H1 (cell line): ENCODE data around the gene ZMIZ1. TPM values are rescaled to one million over a fixed set of nuclear protein-coding genes. Genes with fewer than 3 reads are reported as not detected.

Experiments used
- CTCF ChIA-PET: fragments of 300-600 bp; sonication (Branson Sonifier 250); formaldehyde crosslinking; loops from one replicate; lab custom pipeline; 2021; ENCODE audit not compliant: partially characterized antibody; lab: Charles Lee
- POLR2A ChIA-PET: fragments of 300-600 bp; sonication (Branson Sonifier 250); formaldehyde crosslinking; loops from one replicate; lab custom pipeline; 2021; ENCODE audit warnings: inconsistent platforms; ENCODE audit not compliant: partially characterized antibody; lab: Charles Lee
- DNase-seq, 2 experiments: peaks; one replicate each; pipeline versions ENCODE4 v3.0.0 to v3.0.0-alpha.2; 2010 to 2022; ENCODE audit warnings: low spot score in 2 of 2, low read depth in 1 of 2, mixed read lengths in 1 of 2
- FAIRE-seq: peaks from 2 replicates; lab custom pipeline; 2011; peaks lifted over from hg19 to GRCh38; lab: Jason Lieb, UNC
- H2AFZ ChIP-seq: 2 replicates; pipeline ENCODE4 v1.8.1; 2012; ENCODE audit warnings: low read length, inconsistent platforms
- H2AK5ac ChIP-seq: 2 replicates; pipeline ENCODE4 v1.6.1; 2013; ENCODE audit warnings: low read depth, low read length
- H2BK120ac ChIP-seq: replicated peaks from 2 replicates; pipeline ENCODE3; 2013; ENCODE audit warnings: low read depth, low read length, inconsistent platforms
- H2BK12ac ChIP-seq: 2 replicates; pipeline ENCODE4 v1.6.1; 2013; ENCODE audit warnings: low read depth, low read length
- H2BK15ac ChIP-seq: 2 replicates; pipeline ENCODE4 v1.6.1; 2013; ENCODE audit warnings: low read length
- H2BK20ac ChIP-seq: 2 replicates; pipeline ENCODE4 v1.6.1; 2013; ENCODE audit warnings: low read length
- H2BK5ac ChIP-seq: 2 replicates; pipeline ENCODE4 v1.6.1; 2013; ENCODE audit warnings: low read depth, low read length
- H3K14ac ChIP-seq: 2 replicates; pipeline ENCODE4 v1.6.1; 2013; ENCODE audit warnings: inconsistent platforms; ENCODE audit not compliant: insufficient read length
- H3K18ac ChIP-seq: 2 replicates; pipeline ENCODE4 v1.6.1; 2013; ENCODE audit warnings: low read length; ENCODE audit errors: extremely low read depth
- H3K23ac ChIP-seq: 2 replicates; pipeline ENCODE4 v1.6.1; 2013; ENCODE audit warnings: inconsistent platforms; ENCODE audit not compliant: insufficient read length
- H3K23me2 ChIP-seq: 2 replicates; pipeline ENCODE4 v1.6.1; 2013; ENCODE audit warnings: low read depth, low read length
- H3K27ac ChIP-seq: 2 replicates; pipeline ENCODE4 v1.6.1; 2011; ENCODE audit warnings: low read depth, low read length, inconsistent platforms
- H3K27me3 ChIP-seq, 4 experiments: replicated peaks in 1 of 4; 1 replicate in 1 of 4; 2 replicates in 3 of 4; pipeline versions ENCODE4 v1.6.1 to v1.8.1; 2011 to 2013; ENCODE audit warnings: low read length in 3 of 4, mild to moderate bottlenecking in 3 of 4, inconsistent platforms in 2 of 4, mixed read lengths in 2 of 4, moderate library complexity in 1 of 4; ENCODE audit not compliant: control insufficient read depth in 3 of 4, insufficient read depth in 3 of 4; ENCODE audit errors: extremely low read depth in 1 of 4
- H3K36me3 ChIP-seq, 4 experiments: 2 replicates each; pipeline versions ENCODE4 v1.6.1 to v1.8.1; 2011 to 2013; ENCODE audit warnings: mild to moderate bottlenecking in 4 of 4, low read length in 3 of 4, moderate library complexity in 2 of 4, control low read depth in 1 of 4, inconsistent platforms in 1 of 4; ENCODE audit not compliant: insufficient read depth in 4 of 4, control insufficient read depth in 2 of 4
- H3K4ac ChIP-seq: replicated peaks from 2 replicates; pipeline ENCODE3; 2013; ENCODE audit warnings: low read length, low read depth, mixed read lengths, inconsistent platforms; ENCODE audit not compliant: insufficient read length
- H3K4me1 ChIP-seq, 4 experiments: replicated peaks in 1 of 4; 1 replicate in 1 of 4; 2 replicates in 3 of 4; pipeline versions ENCODE4 v1.6.1 to v1.8.1; 2011 to 2013; ENCODE audit warnings: low read length in 3 of 4, inconsistent platforms in 2 of 4, mixed read lengths in 1 of 4; ENCODE audit not compliant: insufficient read depth in 4 of 4, control insufficient read depth in 3 of 4
- H3K4me2 ChIP-seq, 2 experiments: 2 replicates each; pipeline versions ENCODE4 v1.6.1 to v1.8.1; 2011 to 2013; ENCODE audit warnings: low read depth in 2 of 2, low read length in 2 of 2, control low read depth in 1 of 2, inconsistent platforms in 1 of 2, mild to moderate bottlenecking in 1 of 2; ENCODE audit not compliant: insufficient read depth in 1 of 2
- H3K4me3 ChIP-seq, 4 experiments: fragments of 200-600, 300-600 bp in 1 of 4; sonication (generic), shearing (Covaris generic), sonication (Bioruptor Twin) in 1 of 4; 2 replicates each; pipeline versions ENCODE4 v1.5.1 to v1.8.1; 2011 to 2016; ENCODE audit warnings: low read length in 4 of 4, low read depth in 3 of 4, control low read depth in 2 of 4, inconsistent platforms in 2 of 4, mild to moderate bottlenecking in 2 of 4, mixed read lengths in 1 of 4, moderate library complexity in 1 of 4; ENCODE audit not compliant: insufficient read depth in 2 of 4; ENCODE audit errors: extremely low read depth in 1 of 4
- H3K56ac ChIP-seq: replicated peaks from 2 replicates; pipeline ENCODE3; 2013; ENCODE audit warnings: low read depth, mild to moderate bottlenecking, mixed read lengths, low read length, inconsistent platforms; ENCODE audit not compliant: insufficient read length
- H3K79me1 ChIP-seq: 2 replicates; pipeline ENCODE4 v1.6.1; 2013; ENCODE audit warnings: low read depth, low read length, control low read depth
- H3K79me2 ChIP-seq, 2 experiments: 2 replicates each; pipeline versions ENCODE4 v1.6.1 to v1.8.1; 2012 to 2013; ENCODE audit warnings: low read length in 2 of 2, mild to moderate bottlenecking in 2 of 2, inconsistent platforms in 1 of 2; ENCODE audit not compliant: insufficient read depth in 2 of 2, control insufficient read depth in 1 of 2
- H3K9ac ChIP-seq, 4 experiments: replicated peaks in 1 of 4; 1 replicate in 1 of 4; 2 replicates in 3 of 4; pipeline versions ENCODE4 v1.6.1 to v1.8.1; 2011 to 2013; ENCODE audit warnings: low read depth in 3 of 4, low read length in 3 of 4, control low read depth in 2 of 4, mild to moderate bottlenecking in 2 of 4, moderate library complexity in 2 of 4, inconsistent platforms in 1 of 4; ENCODE audit errors: extremely low read depth in 1 of 4
- H3K9me3 ChIP-seq, 2 experiments: 2 replicates each; pipeline versions ENCODE4 v1.6.1 to v1.8.1; 2012 to 2013; ENCODE audit warnings: mild to moderate bottlenecking in 2 of 2, moderate library complexity in 2 of 2, control low read depth in 1 of 2, inconsistent platforms in 1 of 2, low read depth in 1 of 2, low read length in 1 of 2, mixed read lengths in 1 of 2; ENCODE audit not compliant: insufficient read depth in 2 of 2
- H4K20me1 ChIP-seq, 2 experiments: replicated peaks in 1 of 2; 2 replicates each; pipeline versions ENCODE3 to v1.8.1; 2011 to 2013; ENCODE audit warnings: inconsistent platforms in 2 of 2, low read length in 2 of 2, mild to moderate bottlenecking in 1 of 2; ENCODE audit not compliant: insufficient read depth in 2 of 2, control insufficient read depth in 1 of 2
- H4K5ac ChIP-seq: 2 replicates; pipeline ENCODE4 v1.6.1; 2013; ENCODE audit warnings: low read length, low read depth, mixed read lengths, inconsistent platforms; ENCODE audit not compliant: insufficient read length
- H4K8ac ChIP-seq: 2 replicates; pipeline ENCODE4 v1.8.0; 2013; ENCODE audit warnings: mild to moderate bottlenecking, moderate library complexity, low read length, inconsistent platforms; ENCODE audit not compliant: insufficient read depth; ENCODE audit errors: extremely low read depth
- H4K91ac ChIP-seq: replicated peaks from 2 replicates; pipeline ENCODE3; 2013; ENCODE audit warnings: low read length, mixed read lengths, inconsistent platforms; ENCODE audit not compliant: insufficient read length
- SIN3A ChIP-seq, 2 experiments: IDR thresholded peaks in 1 of 2; conservative IDR thresholded peaks in 1 of 2; 2 replicates each; pipeline ENCODE4 v1.6.1; 2011 to 2012; ENCODE audit warnings: low read length in 2 of 2, improper control_type of control experiment in 1 of 2, low read depth in 1 of 2, mild to moderate bottlenecking in 1 of 2
- SUZ12 ChIP-seq: fragments of 200-600 bp; sonication (generic); IDR thresholded peaks from 2 replicates; pipeline ENCODE4 v1.6.1; 2012; ENCODE audit warnings: mild to moderate bottlenecking, inconsistent platforms, low read length, moderate library complexity, mixed read lengths
- WGBS, 2 experiments: shearing (Covaris generic) in 1 of 2; methylation state at CpG; one replicate each; pipeline versions ENCODE4 v1.1.6 to v1.1.7; 2013 to 2015; ENCODE audit warnings: low lambda C conversion rate in 2 of 2, mixed read lengths in 2 of 2, inconsistent platforms in 1 of 2, low coverage in 1 of 2, missing lambda C conversion rate in 1 of 2; ENCODE audit not compliant: insufficient replicate concordance in 2 of 2, insufficient coverage in 1 of 2, insufficient read length in 1 of 2; ENCODE audit errors: extremely low coverage in 1 of 2, missing lambda C conversion rate in 1 of 2; 5-methylcytosine and 5-hydroxymethylcytosine counted together
- polyA plus RNA-seq, 7 experiments: library from polyadenylated mRNA; depleted of rRNA in 3 of 7; stranded (reverse) in 5 of 7; unstranded in 2 of 7; fragments of >200 nt in 5 of 7; fragments of 200-250 nt in 2 of 7; gene quantifications; 1 replicate in 5 of 7; 2 replicates in 1 of 7; 4 replicates in 1 of 7; pipeline versions ENCODE4 v1.2.1 to v1.2.3, GENCODE V29; 2011 to 2013; ENCODE audit warnings: missing spikeins in 2 of 7, mixed read lengths in 2 of 7
- total RNA-seq: library from RNA; stranded (reverse); fragmentation: NEBNext Ultra II Directional; extraction: Animal tissue kit (Norgen Biotek cat#: 25700); gene quantifications from 2 replicates; pipeline ENCODE4 v1.2.1, GENCODE V29; 2021

ZMIZ1 gene
- total and polyA plus RNA-seq, 2 of the 8 experiments (the other 6 are each of a cell fraction or from before 2014, with no cell fraction given) = 8.1 to 28.0 TPM

DNA sequence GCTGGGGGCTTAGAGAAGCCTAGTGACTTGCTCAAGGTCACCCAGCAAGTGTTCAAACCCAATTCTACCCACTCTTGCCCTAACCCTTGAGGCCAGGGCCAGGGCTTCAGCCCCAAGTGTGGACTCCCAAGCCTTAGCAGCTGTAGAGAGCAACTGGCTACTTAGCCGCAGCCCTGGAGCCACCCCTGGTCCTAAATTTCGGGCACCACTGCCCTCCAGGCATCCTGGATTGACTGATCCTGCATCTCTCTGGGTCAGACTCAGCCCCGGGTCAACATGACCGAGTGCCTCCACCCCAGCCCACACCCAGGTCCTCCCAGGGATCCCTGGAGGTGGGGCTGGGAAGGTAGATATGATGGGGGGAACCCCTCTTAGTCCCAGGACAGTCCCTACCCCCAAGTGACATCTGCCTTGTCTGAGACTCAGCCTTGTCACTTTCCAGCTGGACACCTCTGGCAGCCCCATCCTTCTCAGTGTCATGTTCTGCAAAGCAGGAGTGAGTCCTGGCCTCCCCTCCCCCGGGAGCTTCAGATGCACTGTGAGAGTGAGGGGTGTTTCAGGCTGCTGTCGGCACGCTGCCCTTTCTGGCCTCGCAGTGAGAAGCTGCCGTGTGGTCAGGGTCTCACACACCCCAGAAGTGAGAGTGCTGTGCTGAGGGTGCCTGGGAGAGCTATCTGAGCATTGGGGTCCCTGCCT, 89.8 kb downstream of the ZMIZ1 start:
- Histone ChIP-seq H2BK20ac (peak overlapping the region; percentile 98), H3K9me3 (no peaks in the 10 kb centered on the region), H4K20me1 (peaks cover 0 to 8% of the 10 kb centered on the region in 2 experiments), H3K4me3 (no peak overlapping the region; a peak in 1 of 8 replicates), H4K91ac (peak overlapping the region; percentile 98), H2BK12ac (peak overlapping the region; percentile 100), H3K9ac (peak overlapping the region in 3 of 4 experiments; percentile 38 to 70 (median 43); a peak in 5 of 7 replicates), H3K56ac (no peak overlapping the region), H3K4ac (peak overlapping the region; percentile 40), H2BK120ac (no peak overlapping the region), H4K5ac (peak overlapping the region; percentile 35), H2BK15ac (peak overlapping the region; percentile 95), H3K14ac (peak overlapping the region; percentile 18), H2AFZ (no peak overlapping the region), H3K23me2 (no peaks in the 10 kb centered on the region), H3K79me1 (peaks cover 12% of the 10 kb centered on the region), H3K4me1 (peaks cover 21 to 44% (median 33%) of the 10 kb centered on the region in 4 experiments), H3K4me2 (peak overlapping the region; percentile 51 to 62; a peak in 3 of 4 replicates), H3K18ac (peak overlapping the region; percentile 99), H3K27me3 (no peaks in the 10 kb centered on the region; a peak in 1 of 7 replicates), H3K23ac (no peak overlapping the region), H2BK5ac (peak overlapping the region; percentile 97), H3K27ac (peak overlapping the region; percentile 92), H2AK5ac (peak overlapping the region; percentile 99), H4K8ac (peak overlapping the region; percentile 95), H3K79me2 (peaks cover 0 to 35% of the 10 kb centered on the region in 2 experiments; a peak in 1 of 4 replicates), H3K36me3 (no peaks in the 10 kb centered on the region)
- 80% methylated on average over 9 of the region's 9 CpGs; no CpG with 5 or more reads in 1 of the 2 experiments for WGBS, 2 experiments
- DNase-seq = no peak
- no peak for FAIRE-seq
- ChIA-PET CTCF (interaction anchor here (0.9 to 32.0 kb wide), 12 partner anchors 11 to 206 kb away, joined by 3 to 396 read pairs (median 12); no protein-coding TSS in a partner anchor), POLR2A (interaction anchor here (0.6 to 3.0 kb wide), 13 partner anchors 10 to 57 kb away, joined by 3 to 13 read pairs (median 3); no protein-coding TSS in a partner anchor)
- 0 out of 4 replicates have a peak, but pooled peaks of 1 of the 2 experiments have one; percentile 34 for TF ChIP-seq SIN3A (conservative IDR thresholded peaks at IDR 0.05 in 1 of 2, IDR thresholded peaks at IDR 0.05 in 1 of 2; ENCODE audit: low read depth in 1 of 2, low read length in 2 of 2)
- no peak for TF ChIP-seq SUZ12
